GM12872 (cell line): Measurements from ENCODE around the gene FKBP5.

Experiments used
- TF ChIP-seq, protein P1 (sequence below): IDR thresholded peaks from 3 replicates; pipeline ENCODE4 v1.5.1; 2011; ENCODE audit warnings: low read depth, mild to moderate bottlenecking, low read length, moderate library complexity; ENCODE audit not compliant: insufficient read depth

The FKBP5 gene

DNA sequence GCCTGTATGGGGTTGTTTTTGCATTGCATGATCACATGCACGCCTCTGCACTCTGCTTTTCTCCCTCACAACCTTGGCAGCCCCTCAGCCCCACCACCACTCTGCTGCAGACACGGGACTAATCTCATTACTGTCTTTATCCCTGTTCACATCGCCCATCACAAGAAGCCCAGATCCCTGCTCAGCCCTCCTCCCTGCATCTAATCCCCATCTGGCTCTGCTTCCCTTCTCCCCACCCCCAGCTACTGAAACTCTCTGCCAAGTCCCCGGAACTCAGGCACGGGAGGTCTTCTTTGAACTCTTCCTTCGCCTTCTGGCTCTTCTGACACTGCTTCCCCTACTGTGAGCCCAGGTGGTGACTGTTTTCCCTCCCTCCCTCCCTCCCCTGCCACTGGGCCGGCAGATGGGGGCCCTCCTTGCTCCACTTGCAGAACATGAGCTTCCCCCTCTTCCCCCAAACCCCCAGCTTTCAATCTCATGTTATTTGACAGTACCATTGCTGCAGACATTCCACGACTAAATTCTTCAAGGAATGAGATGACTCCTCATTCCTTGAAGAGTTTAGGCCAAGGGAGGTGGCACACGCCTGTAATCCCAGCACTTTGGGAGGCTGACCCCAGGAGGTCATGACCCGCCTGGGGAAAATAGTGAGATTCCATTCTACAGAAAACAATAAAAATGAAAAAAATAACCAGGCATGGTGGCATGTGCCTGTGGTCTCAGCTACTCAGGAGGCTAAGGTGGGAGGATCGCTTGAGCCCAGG is 154.1 kb downstream of the FKBP5 start:
- TF ChIP-seq, protein P1, sequence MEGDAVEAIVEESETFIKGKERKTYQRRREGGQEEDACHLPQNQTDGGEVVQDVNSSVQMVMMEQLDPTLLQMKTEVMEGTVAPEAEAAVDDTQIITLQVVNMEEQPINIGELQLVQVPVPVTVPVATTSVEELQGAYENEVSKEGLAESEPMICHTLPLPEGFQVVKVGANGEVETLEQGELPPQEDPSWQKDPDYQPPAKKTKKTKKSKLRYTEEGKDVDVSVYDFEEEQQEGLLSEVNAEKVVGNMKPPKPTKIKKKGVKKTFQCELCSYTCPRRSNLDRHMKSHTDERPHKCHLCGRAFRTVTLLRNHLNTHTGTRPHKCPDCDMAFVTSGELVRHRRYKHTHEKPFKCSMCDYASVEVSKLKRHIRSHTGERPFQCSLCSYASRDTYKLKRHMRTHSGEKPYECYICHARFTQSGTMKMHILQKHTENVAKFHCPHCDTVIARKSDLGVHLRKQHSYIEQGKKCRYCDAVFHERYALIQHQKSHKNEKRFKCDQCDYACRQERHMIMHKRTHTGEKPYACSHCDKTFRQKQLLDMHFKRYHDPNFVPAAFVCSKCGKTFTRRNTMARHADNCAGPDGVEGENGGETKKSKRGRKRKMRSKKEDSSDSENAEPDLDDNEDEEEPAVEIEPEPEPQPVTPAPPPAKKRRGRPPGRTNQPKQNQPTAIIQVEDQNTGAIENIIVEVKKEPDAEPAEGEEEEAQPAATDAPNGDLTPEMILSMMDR = no peak

DNA sequence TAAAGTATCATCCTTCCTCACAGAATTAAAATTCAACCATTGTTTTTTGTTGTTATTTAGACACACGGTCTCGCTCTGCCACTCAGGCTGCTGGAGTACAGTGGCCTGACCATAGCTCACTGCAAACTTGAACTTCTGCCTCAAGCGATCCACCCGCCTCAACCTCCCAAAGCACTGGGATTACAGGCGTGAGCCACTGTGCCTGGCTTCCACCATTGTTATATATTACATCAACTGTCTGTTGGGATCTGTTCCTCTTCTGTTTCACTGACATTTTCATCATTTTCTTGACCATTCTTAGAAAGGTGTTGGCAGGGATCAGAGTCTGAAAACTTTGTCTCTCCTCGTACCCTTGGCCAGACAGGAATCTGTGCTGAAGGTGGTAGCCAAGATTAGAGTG is 154.7 kb downstream of the FKBP5 start:
- TF ChIP-seq, protein P1 = no peak

DNA sequence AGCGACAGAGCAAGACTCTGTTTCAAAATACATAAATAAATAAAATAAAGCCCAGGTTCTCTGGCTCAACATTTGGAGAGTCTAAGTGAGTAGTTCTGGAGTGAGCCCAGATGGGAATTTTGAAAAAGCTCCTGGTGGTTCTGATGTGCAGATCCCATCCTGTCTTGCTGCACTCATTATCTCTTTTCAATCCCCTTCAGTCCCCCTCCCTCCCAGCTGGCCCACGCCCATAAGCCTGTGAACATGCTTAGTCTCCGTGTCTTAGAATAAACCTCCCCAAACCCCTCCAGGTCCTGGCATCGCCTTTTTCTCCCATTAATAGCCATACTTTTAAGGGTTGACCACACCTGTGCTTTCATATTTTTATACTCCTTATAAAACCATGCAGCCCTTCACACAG is 156.6 kb downstream of the FKBP5 start:
- TF ChIP-seq, protein P1 = no peak

DNA sequence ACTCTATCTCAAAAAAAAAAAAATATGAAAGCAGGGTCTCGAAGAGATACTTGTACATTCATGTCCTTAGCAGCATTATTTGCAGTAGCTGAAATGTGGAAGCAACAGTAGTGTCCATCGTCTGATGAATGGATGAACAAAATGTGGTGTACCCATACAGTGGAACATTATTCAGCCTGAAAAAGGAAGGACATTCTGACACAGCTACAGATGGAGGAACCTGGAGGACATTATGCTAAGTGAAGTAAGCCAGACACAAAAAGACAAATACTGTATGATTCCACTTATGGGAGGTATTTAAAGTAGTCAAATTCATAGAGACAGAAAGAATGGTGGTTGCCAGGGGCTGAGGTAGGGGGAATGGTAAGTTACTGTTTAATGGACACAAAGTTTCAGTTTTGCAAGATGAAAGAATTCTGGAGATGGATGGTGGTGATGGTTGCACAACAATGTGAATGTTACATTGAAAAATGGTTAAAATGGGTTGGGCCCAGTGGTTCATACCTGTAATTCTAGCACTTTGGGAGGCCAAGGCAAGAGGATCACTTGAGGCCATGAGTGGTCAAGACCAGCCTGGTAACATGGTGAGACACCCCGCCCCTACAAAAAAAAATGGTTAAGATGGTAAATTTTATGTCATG is 164.2 kb downstream of the FKBP5 start:
- TF ChIP-seq, protein P1 = no peak
